Tibial artery (tissue), 4 donors: Measurements from ENCODE around the gene LIPE.

ENCODE experiments used
- DNase-seq, 2 donors: peaks; one replicate each; pipeline ENCODE4 v3.0.0-alpha.2; 2019
- H3K27ac ChIP-seq, 2 donors: fragments of 200-600 bp; sonication (generic) in 1 of 2; 1 replicate in 1 of 2; 2 replicates in 1 of 2; pipeline ENCODE4 v1.5.1; 2018 to 2019; ENCODE audit warnings: mild to moderate bottlenecking in 1 of 2
- H3K27me3 ChIP-seq, 2 donors: fragments of 200-600 bp; sonication (generic) in 1 of 2; one replicate each; pipeline versions ENCODE4 v1.5.1 to v1.6.0; 2016 to 2019
- H3K36me3 ChIP-seq, 3 donors: fragments of 200-600 bp; sonication (generic) in 2 of 3; one replicate each; pipeline ENCODE4 v1.5.1; 2016 to 2019; ENCODE audit warnings: mild to moderate bottlenecking in 2 of 3
- H3K4me1 ChIP-seq, 4 donors: fragments of 200-600 bp; sonication (generic) in 2 of 4; 1 replicate in 3 of 4; 2 replicates in 1 of 4; pipeline ENCODE4 v1.5.1; 2016 to 2019
- H3K4me3 ChIP-seq, 2 donors: fragments of 200-600 bp; sonication (generic) in 1 of 2; 1 replicate in 1 of 2; 2 replicates in 1 of 2; pipeline ENCODE4 v1.5.1; 2018 to 2019; ENCODE audit warnings: mild to moderate bottlenecking in 2 of 2
- H3K9me3 ChIP-seq, 3 donors: fragments of 200-600 bp; sonication (generic) in 1 of 3; one replicate each; pipeline ENCODE4 v1.5.1; 2016 to 2019
- CTCF ChIP-seq, 2 experiments: fragments of 200-600 bp in 1 of 2; fragments of 450-650 bp in 1 of 2; IDR thresholded peaks; one replicate each; pipeline ENCODE4 v1.5.1; 2017 to 2019; ENCODE audit warnings: antibody characterized with exemption in 2 of 2, mild to moderate bottlenecking in 1 of 2, moderate library complexity in 1 of 2
- intact Hi-C: fragments of 100-400 bp; cut with DNase I; formaldehyde crosslinking; loops from one replicate; pipeline ENCODE4 v1.15.0; 2023; ENCODE audit warnings: low total_unique reads

LIPE gene

DNA sequence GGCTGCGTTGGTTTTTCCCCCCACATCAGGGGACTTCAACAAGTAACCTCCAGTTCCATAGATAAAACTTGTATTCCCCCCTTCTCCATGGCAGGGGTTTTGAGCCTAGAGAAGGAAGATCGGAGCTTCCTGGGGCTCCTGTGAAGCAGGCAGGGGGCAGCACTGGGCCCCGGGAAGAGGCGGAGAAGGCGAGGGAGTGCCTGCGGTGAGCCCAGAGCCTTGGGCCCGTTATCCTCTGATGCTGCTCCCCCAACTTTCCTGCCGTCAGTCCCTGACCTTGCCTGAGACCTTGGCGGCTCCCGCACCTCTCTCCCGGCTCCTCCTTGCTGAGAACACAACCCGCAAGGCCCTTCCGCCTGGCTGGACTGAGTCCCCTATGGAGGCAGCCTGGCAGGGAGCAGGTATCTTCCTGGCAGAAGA lies 2.5 kb downstream of the LIPE start:
- H3K4me3 ChIP-seq = no peak overlapping the region
- H3K27ac ChIP-seq = no peak overlapping the region
- H3K9me3 ChIP-seq = no peaks in the 10 kb centered on the region
- no peak for DNase-seq
- no peaks in the 10 kb centered on the region for H3K36me3 ChIP-seq
- TF ChIP-seq CTCF (IDR thresholded peaks at IDR 0.05) = no peak
- H3K27me3 ChIP-seq = peaks cover 0 to 48% of the 10 kb centered on the region in 2 donors
- H3K4me1 ChIP-seq = peaks cover 0 to 20% (median 14%) of the 10 kb centered on the region in 4 donors
- intact Hi-C loops = no loop called here

DNA sequence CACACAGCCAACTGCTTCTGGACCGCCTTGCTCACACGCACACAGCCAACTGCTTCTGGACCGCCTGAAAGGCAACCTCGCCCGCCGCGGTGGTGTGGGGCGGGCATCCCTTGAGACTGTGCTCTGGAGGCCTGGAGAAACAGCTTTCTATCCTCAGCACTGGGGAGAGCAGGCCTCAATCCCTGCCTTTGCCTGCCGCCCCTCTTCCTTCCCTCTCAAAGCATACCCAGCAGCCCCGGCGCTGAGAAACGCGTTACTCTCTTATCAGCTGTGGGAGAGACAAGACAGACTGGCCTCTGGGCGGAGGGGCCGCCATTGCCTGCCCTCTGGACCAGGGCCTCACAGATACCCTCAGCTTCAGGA lies 2.9 kb downstream of the LIPE start:
- Histone ChIP-seq H3K36me3 (no peaks in the 10 kb centered on the region), H3K4me1 (peaks cover 0 to 20% (median 14%) of the 10 kb centered on the region in 4 donors), H3K9me3 (no peaks in the 10 kb centered on the region), H3K27me3 (peaks cover 0 to 52% of the 10 kb centered on the region in 2 donors), H3K27ac (no peak overlapping the region), H3K4me3 (peak overlapping the region in 1 of 2 donors; percentile 40)
- intact Hi-C loops = no loop called here
- no peak for DNase-seq
- no peak for TF ChIP-seq CTCF (IDR thresholded peaks at IDR 0.05)

DNA sequence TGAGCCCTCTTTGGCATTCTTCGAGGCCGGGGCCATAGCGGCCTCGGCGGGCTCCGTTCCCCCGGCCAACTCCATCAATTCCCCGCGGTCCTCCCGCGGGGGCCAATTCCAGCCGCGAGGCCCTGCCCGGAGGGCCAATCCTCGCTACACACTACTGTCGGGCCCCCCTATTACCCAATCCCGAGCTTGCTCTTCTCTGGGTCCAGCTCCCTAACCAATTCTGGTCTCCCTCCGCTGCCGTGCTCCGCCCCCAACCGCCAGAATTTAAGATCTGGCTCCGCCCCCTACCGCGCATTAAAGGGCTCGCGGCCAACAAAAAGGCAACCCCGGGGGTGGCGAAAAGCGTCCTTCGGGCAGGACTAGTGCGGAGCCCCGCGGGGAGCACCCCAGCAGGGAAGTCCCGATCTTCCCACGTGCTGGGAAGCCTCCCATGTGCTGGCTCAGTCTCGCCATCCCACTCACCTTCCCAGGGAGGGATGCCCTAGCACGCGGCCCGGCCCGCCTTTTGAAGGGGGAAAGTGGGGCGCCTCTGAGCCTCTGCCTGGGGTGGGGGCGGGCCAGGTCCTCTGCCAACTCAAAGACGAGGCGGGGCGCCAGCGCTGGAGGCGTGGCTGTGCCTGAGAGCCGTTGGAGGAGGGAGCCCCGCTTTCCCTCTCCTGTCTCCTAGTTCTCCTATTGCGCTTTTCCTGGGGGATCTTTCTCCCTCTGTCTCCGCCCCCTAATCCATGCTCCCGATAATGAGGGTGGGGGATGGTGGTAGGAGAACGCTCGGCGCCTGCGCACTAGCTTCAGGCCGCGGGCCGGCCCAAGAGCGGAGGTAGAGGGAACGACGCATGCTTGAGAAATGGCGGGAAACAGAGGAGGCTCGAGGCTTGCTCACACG lies 3.5 kb downstream of the LIPE start:
- Histone ChIP-seq H3K27me3 (peaks cover 0 to 56% of the 10 kb centered on the region in 2 donors), H3K36me3 (no peaks in the 10 kb centered on the region), H3K9me3 (no peaks in the 10 kb centered on the region), H3K4me1 (peaks cover 0 to 20% (median 14%) of the 10 kb centered on the region in 4 donors), H3K4me3 (peak overlapping the region; percentile 40 to 54), H3K27ac (no peak overlapping the region)
- intact Hi-C loops = no loop called here
- no peak for TF ChIP-seq CTCF (IDR thresholded peaks at IDR 0.05)
- DNase-seq = peak; percentile 75 to 76

- Histone ChIP-seq H3K27ac (no peak overlapping the region), H3K27me3 (peaks cover 0 to 56% of the 10 kb centered on the region in 2 donors), H3K4me3 (peak overlapping the region; percentile 40 to 54), H3K9me3 (no peaks in the 10 kb centered on the region), H3K4me1 (peaks cover 0 to 20% (median 14%) of the 10 kb centered on the region in 4 donors), H3K36me3 (no peaks in the 10 kb centered on the region)
- DNase-seq = no peak
- intact Hi-C loops = no loop called here
- TF ChIP-seq CTCF (IDR thresholded peaks at IDR 0.05) = no peak
Measured at GRCh38 chr19:42422901-42423461, 4.2 kb downstream of the LIPE start.

- no peak for DNase-seq
- no peaks in the 10 kb centered on the region for H3K9me3 ChIP-seq
- no peak overlapping the region for H3K27ac ChIP-seq
- no peaks in the 10 kb centered on the region for H3K36me3 ChIP-seq
- peaks cover 0 to 56% of the 10 kb centered on the region in 2 donors for H3K27me3 ChIP-seq
- intact Hi-C loops = no loop called here
- peaks cover 0 to 20% (median 14%) of the 10 kb centered on the region in 4 donors for H3K4me1 ChIP-seq
- peak overlapping the region; percentile 40 to 54 for H3K4me3 ChIP-seq
- no peak for TF ChIP-seq CTCF (IDR thresholded peaks at IDR 0.05)
Measured at GRCh38 chr19:42422092-42422900, 4.9 kb downstream of the LIPE start.
